Vagina (tissue), 2 donors: ENCODE results near the gene CALR.

Experiments
- CTCF ChIP-seq, 3 experiments: fragments of 450-650 bp in 2 of 3; fragments of 200-600 bp in 1 of 3; sonication (generic) in 1 of 3; IDR thresholded peaks; one replicate each; pipeline ENCODE4 v1.5.1; 2017 to 2019; ENCODE audit warnings: antibody characterized with exemption in 3 of 3, mild to moderate bottlenecking in 2 of 3, moderate library complexity in 2 of 3
- POLR2A ChIP-seq, 2 donors: fragments of 450-650 bp; IDR thresholded peaks; one replicate each; pipeline ENCODE4 v1.6.1; 2017; ENCODE audit warnings: antibody characterized with exemption in 2 of 2, mild to moderate bottlenecking in 2 of 2, moderate library complexity in 2 of 2
- POLR2AphosphoS5 ChIP-seq, 2 donors: sonication (generic); formaldehyde crosslinking; IDR thresholded peaks; one replicate each; pipeline ENCODE4 v1.9.0; 2017; ENCODE audit warnings: antibody characterized with exemption in 2 of 2, mild to moderate bottlenecking in 2 of 2, low read depth in 1 of 2; ENCODE audit not compliant: insufficient read depth in 1 of 2

- TF ChIP-seq POLR2A (IDR thresholded peaks at IDR 0.05) (no peak), CTCF (IDR thresholded peaks at IDR 0.05) (no peak), POLR2AphosphoS5 (IDR thresholded peaks at IDR 0.05; ENCODE audit: insufficient read depth in 1 of 2, low read depth in 1 of 2) (no peak)
Observed at GRCh38 chr19:12893582-12893981, 44.8 kb upstream of the CALR start.
